ENCODE results near the gene STX3. TPM values are rescaled to one million over a fixed set of nuclear protein-coding genes. Genes with fewer than 3 reads are reported as not detected.
"Not testable (repeated sequence)": the region's sequence is repeated elsewhere in the genome, so short reads cannot be mapped to it uniquely, and the experiment has no call there.

Gene STX3
- total and polyA plus RNA-seq, 4 donors: 3.3 to 8.5 (median 5.8) TPM

- no peak for DNase-seq (ENCODE audit: low spot score)
- no peaks in the 10 kb centered on the region for H3K36me3 ChIP-seq (ENCODE audit: control insufficient read depth in 4 of 4, insufficient read depth in 3 of 4, low read depth in 1 of 4, low read length in 3 of 4)
- no peak for TF ChIP-seq CTCF (IDR thresholded peaks at IDR 0.05; ENCODE audit: low read depth, low read length, missing input control)
- TF ChIP-seq EGR1 (IDR thresholded peaks at IDR 0.05; ENCODE audit: low read depth in 2 of 2): no peak
- no peak for TF ChIP-seq ATF3 (IDR thresholded peaks at IDR 0.05)
- TF ChIP-seq HNF4A (conservative IDR thresholded peaks at IDR 0.05): no peak
- TF ChIP-seq TAF1 (conservative IDR thresholded peaks at IDR 0.05): no peak
- no peak for TF ChIP-seq ZBTB33 (IDR thresholded peaks at IDR 0.05)
- no peak for TF ChIP-seq JUND (IDR thresholded peaks at IDR 0.05)
- no peak for TF ChIP-seq YY1 (IDR thresholded peaks at IDR 0.05)
- no peak for TF ChIP-seq REST (IDR thresholded peaks at IDR 0.05)
- no peak for TF ChIP-seq NR2F2 (IDR thresholded peaks at IDR 0.05)
- no peak for TF ChIP-seq RXRA (IDR thresholded peaks at IDR 0.05)
- no peak for TF ChIP-seq SP1 (IDR thresholded peaks at IDR 0.05)
- no peak for TF ChIP-seq GABPA (IDR thresholded peaks at IDR 0.05 in 1 of 2, conservative IDR thresholded peaks at IDR 0.05 in 1 of 2)
- no peak for TF ChIP-seq HNF4G (IDR thresholded peaks at IDR 0.05)
- TF ChIP-seq MAX (IDR thresholded peaks at IDR 0.05): no peak
- no peak for TF ChIP-seq FOXA2 (IDR thresholded peaks at IDR 0.05)
- TF ChIP-seq RAD21 (IDR thresholded peaks at IDR 0.05): no peak
- no peak for TF ChIP-seq FOXA1 (IDR thresholded peaks at IDR 0.05)
- WGBS: 94% methylated on average over 1 of the region's 1 CpG
- no peak overlapping the region for H3K9ac ChIP-seq (ENCODE audit: low read depth in 1 of 2, low read length in 2 of 2)
- no peak overlapping the region for H3K4me3 ChIP-seq (ENCODE audit: low read depth in 1 of 3, low read length in 3 of 3)
- H3K9me3 ChIP-seq (ENCODE audit: control insufficient read depth in 4 of 4, low read length in 3 of 4): no peaks in the 10 kb centered on the region
- no peaks in the 10 kb centered on the region for H3K27me3 ChIP-seq (ENCODE audit: control insufficient read depth in 4 of 4, insufficient read depth in 4 of 4, low read length in 3 of 4)
- no peak overlapping the region for H3K27ac ChIP-seq (ENCODE audit: low read depth in 1 of 2, low read length in 2 of 2)
- H3K4me1 ChIP-seq (ENCODE audit: control insufficient read depth in 4 of 4, insufficient read depth in 4 of 4, low read length in 3 of 4): no peaks in the 10 kb centered on the region
Measured at GRCh38 chr11:59815754-59816153, 60.6 kb downstream of the STX3 start.

GRCh38 chr11:59816434-59816833, 61.3 kb downstream of the STX3 start:
- H3K27ac ChIP-seq (ENCODE audit: low read depth in 1 of 2, low read length in 2 of 2); DNase-seq (ENCODE audit: low spot score); H3K4me3 ChIP-seq (ENCODE audit: low read depth in 1 of 3, low read length in 3 of 3); H3K9ac ChIP-seq (ENCODE audit: low read depth in 1 of 2, low read length in 2 of 2); H3K4me1 ChIP-seq (ENCODE audit: control insufficient read depth in 4 of 4, insufficient read depth in 4 of 4, low read length in 3 of 4); H3K27me3 ChIP-seq (ENCODE audit: control insufficient read depth in 4 of 4, insufficient read depth in 4 of 4, low read length in 3 of 4); H3K9me3 ChIP-seq (ENCODE audit: control insufficient read depth in 4 of 4, low read length in 3 of 4); H3K36me3 ChIP-seq (ENCODE audit: control insufficient read depth in 4 of 4, insufficient read depth in 3 of 4, low read depth in 1 of 4, low read length in 3 of 4): not testable (repeated sequence)
- WGBS: 71% methylated on average over 1 of the region's 1 CpG
